ENCODE measurements around the gene DGKG.

Gene DGKG

GRCh38 chr3:186143250-186143649, 218.8 kb downstream of the DGKG start:
- H3K4me3 ChIP-seq (ENCODE audit: low read length) = no peak overlapping the region
- DNase-seq (ENCODE audit: low read depth) = no peak
- TF ChIP-seq CTCF (conservative IDR thresholded peaks at IDR 0.05; ENCODE audit: low read depth, low read length) = no peak

GRCh38 chr3:186142393-186142932, 219.6 kb downstream of the DGKG start:
- TF ChIP-seq CTCF (conservative IDR thresholded peaks at IDR 0.05; ENCODE audit: low read depth, low read length) = no peak
- no peak for DNase-seq (ENCODE audit: low read depth)
- no peak overlapping the region for H3K4me3 ChIP-seq (ENCODE audit: low read length)

GRCh38 chr3:186141790-186142189, 220.2 kb downstream of the DGKG start:
- no peak overlapping the region for H3K4me3 ChIP-seq (ENCODE audit: low read length)
- TF ChIP-seq CTCF (conservative IDR thresholded peaks at IDR 0.05; ENCODE audit: low read depth, low read length) = no peak
- no peak for DNase-seq (ENCODE audit: low read depth)

- H3K4me3 ChIP-seq (ENCODE audit: low read length) = no peak overlapping the region
- TF ChIP-seq CTCF (conservative IDR thresholded peaks at IDR 0.05; ENCODE audit: low read depth, low read length) = no peak
- DNase-seq (ENCODE audit: low read depth) = peak; percentile 38
These were observed 223.6 kb downstream of the DGKG start for GRCh38 chr3:186138272-186138981.

GRCh38 chr3:186137051-186137685, 224.9 kb downstream of the DGKG start:
- DNase-seq (ENCODE audit: low read depth) = no peak
- no peak for TF ChIP-seq CTCF (conservative IDR thresholded peaks at IDR 0.05; ENCODE audit: low read depth, low read length)
- H3K4me3 ChIP-seq (ENCODE audit: low read length) = no peak overlapping the region

- no peak for TF ChIP-seq CTCF (conservative IDR thresholded peaks at IDR 0.05; ENCODE audit: low read depth, low read length)
- no peak overlapping the region for H3K4me3 ChIP-seq (ENCODE audit: low read length)
- DNase-seq (ENCODE audit: low read depth) = no peak
These were observed 228.1 kb downstream of the DGKG start for GRCh38 chr3:186133980-186134379.

GRCh38 chr3:186132487-186132886, 229.5 kb downstream of the DGKG start:
- DNase-seq (ENCODE audit: low read depth) = no peak
- H3K4me3 ChIP-seq (ENCODE audit: low read length) = no peak overlapping the region
- no peak for TF ChIP-seq CTCF (conservative IDR thresholded peaks at IDR 0.05; ENCODE audit: low read depth, low read length)

Data from retinal pigment epithelial cell (primary cell).